WERI-Rb-1 (cell line): ENCODE results near the gene DAPP1.

ENCODE experiments used
- DNase-seq: peaks from one replicate; pipeline ENCODE4 v3.0.0-alpha.2; 2020
- H3K27ac ChIP-seq: fragments of 250-450 bp; sonication (Bioruptor Pico); 2 replicates; pipeline ENCODE4 v1.5.1; 2020; ENCODE audit warnings: mild to moderate bottlenecking, moderate library complexity
- H3K27me3 ChIP-seq: fragments of 250-450 bp; sonication (Bioruptor Pico); 2 replicates; pipeline ENCODE4 v1.5.1; 2021; ENCODE audit warnings: mild to moderate bottlenecking, low read depth, moderate library complexity; ENCODE audit not compliant: insufficient read depth, severe bottlenecking
- H3K36me3 ChIP-seq: fragments of 250-450 bp; sonication (Bioruptor Pico); 2 replicates; pipeline ENCODE4 v1.5.1; 2020; ENCODE audit warnings: mild to moderate bottlenecking, moderate library complexity
- H3K4me3 ChIP-seq: 2 replicates; pipeline ENCODE4 v1.5.1; 2011; ENCODE audit warnings: low read depth, mild to moderate bottlenecking, control low read depth, low read length
- H3K9me3 ChIP-seq: fragments of 250-450 bp; sonication (Bioruptor Pico); 2 replicates; pipeline ENCODE4 v1.5.1; 2021; ENCODE audit warnings: mild to moderate bottlenecking, moderate library complexity; ENCODE audit not compliant: severe bottlenecking
- CTCF ChIP-seq: IDR thresholded peaks from 2 replicates; pipeline ENCODE4 v1.5.1; 2011; ENCODE audit warnings: low read depth, mild to moderate bottlenecking, control low read depth, inconsistent platforms, low read length

The DAPP1 gene

GRCh38 chr4:99818661-99819060, 2.0 kb downstream of the DAPP1 start:
- no peak for DNase-seq
- H3K36me3 ChIP-seq: no peaks in the 10 kb centered on the region
- H3K27ac ChIP-seq: no peak overlapping the region
- no peak overlapping the region for H3K4me3 ChIP-seq
- no peak for TF ChIP-seq CTCF
- H3K9me3 ChIP-seq: no peaks in the 10 kb centered on the region
- H3K27me3 ChIP-seq: no peaks in the 10 kb centered on the region

- Histone ChIP-seq H3K4me3 (no peak overlapping the region), H3K27ac (no peak overlapping the region), H3K36me3 (no peaks in the 10 kb centered on the region), H3K27me3 (no peaks in the 10 kb centered on the region), H3K9me3 (no peaks in the 10 kb centered on the region)
- no peak for DNase-seq
- no peak for TF ChIP-seq CTCF
Observed at GRCh38 chr4:99821918-99822503, 5.4 kb downstream of the DAPP1 start.

GRCh38 chr4:99822734-99823133, 6.1 kb downstream of the DAPP1 start:
- Histone ChIP-seq H3K4me3 (no peak overlapping the region), H3K27ac (no peak overlapping the region), H3K9me3 (no peaks in the 10 kb centered on the region), H3K36me3 (no peaks in the 10 kb centered on the region), H3K27me3 (no peaks in the 10 kb centered on the region)
- no peak for TF ChIP-seq CTCF
- no peak for DNase-seq

GRCh38 chr4:99824070-99824599, 7.5 kb downstream of the DAPP1 start:
- no peak overlapping the region for H3K4me3 ChIP-seq
- H3K27me3 ChIP-seq: no peaks in the 10 kb centered on the region
- H3K27ac ChIP-seq: no peak overlapping the region
- no peaks in the 10 kb centered on the region for H3K36me3 ChIP-seq
- TF ChIP-seq CTCF: no peak
- no peak for DNase-seq
- no peaks in the 10 kb centered on the region for H3K9me3 ChIP-seq

GRCh38 chr4:99825272-99825671, 8.6 kb downstream of the DAPP1 start:
- H3K4me3 ChIP-seq: no peak overlapping the region
- no peak overlapping the region for H3K27ac ChIP-seq
- no peaks in the 10 kb centered on the region for H3K27me3 ChIP-seq
- DNase-seq: no peak
- no peaks in the 10 kb centered on the region for H3K9me3 ChIP-seq
- H3K36me3 ChIP-seq: no peaks in the 10 kb centered on the region
- no peak for TF ChIP-seq CTCF

GRCh38 chr4:99826016-99826415, 9.4 kb downstream of the DAPP1 start:
- no peak for TF ChIP-seq CTCF
- no peak for DNase-seq
- no peaks in the 10 kb centered on the region for H3K9me3 ChIP-seq
- no peak overlapping the region for H3K27ac ChIP-seq
- H3K27me3 ChIP-seq: no peaks in the 10 kb centered on the region
- H3K4me3 ChIP-seq: no peak overlapping the region
- H3K36me3 ChIP-seq: no peaks in the 10 kb centered on the region
